HFF-Myc (cell line): Measurements from ENCODE around the gene ABCC3.

ENCODE experiments used
- DNase-seq: peaks from one replicate; pipeline ENCODE4 v3.0.0-alpha.2; 2011; ENCODE audit warnings: low read depth; ENCODE audit errors: extremely low read depth
- H3K4me3 ChIP-seq: replicated peaks from 2 replicates; pipeline ENCODE4 v1.5.1; 2011; ENCODE audit warnings: low read depth, mild to moderate bottlenecking, control low read depth, low read length
- TF ChIP-seq, protein P1 (sequence below): IDR thresholded peaks from 2 replicates; pipeline ENCODE4 v1.5.1; 2012; ENCODE audit warnings: mild to moderate bottlenecking, low read depth, low read length, control low read depth; ENCODE audit errors: missing control alignments

The ABCC3 gene

DNA sequence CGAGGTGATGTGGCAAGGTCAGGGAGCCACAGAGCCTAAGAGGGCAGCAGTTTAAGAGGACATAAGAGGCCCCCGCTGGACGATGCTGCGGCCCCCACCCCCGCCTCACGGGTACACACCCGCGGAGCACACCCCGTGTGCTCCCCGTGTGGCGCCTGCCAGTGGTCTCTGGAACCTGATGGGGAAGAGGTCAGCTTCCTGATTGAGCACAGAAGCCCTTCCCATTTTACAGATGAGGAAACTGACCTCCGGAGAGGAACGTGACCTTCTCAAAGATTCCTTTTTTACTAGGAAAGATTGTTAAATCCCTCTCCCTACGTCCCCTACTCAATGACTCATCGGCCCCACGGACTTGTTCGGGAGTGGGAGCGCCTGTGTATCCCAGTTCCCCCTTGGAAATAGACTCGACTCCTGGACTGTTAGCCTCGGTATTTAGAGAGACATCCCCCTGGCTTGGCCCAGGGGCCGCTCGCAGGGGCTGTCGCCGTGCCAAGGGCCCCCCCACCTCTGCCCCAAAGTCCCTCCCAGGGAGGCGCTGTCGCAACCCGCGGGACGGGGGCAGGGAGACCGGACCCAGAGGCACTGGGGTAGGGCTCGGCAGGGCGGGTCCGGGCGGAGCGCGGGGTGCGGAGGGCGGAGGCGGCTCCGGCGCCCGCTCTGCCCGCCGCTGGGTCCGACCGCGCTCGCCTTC is at the start of gene ABCC3:
Gene ABCC3, plus strand, starts transcription at position 658 of the 691 bp plus-strand sequence. CDS start 56 bp downstream, outside the sequence.
- TF ChIP-seq, protein P1, sequence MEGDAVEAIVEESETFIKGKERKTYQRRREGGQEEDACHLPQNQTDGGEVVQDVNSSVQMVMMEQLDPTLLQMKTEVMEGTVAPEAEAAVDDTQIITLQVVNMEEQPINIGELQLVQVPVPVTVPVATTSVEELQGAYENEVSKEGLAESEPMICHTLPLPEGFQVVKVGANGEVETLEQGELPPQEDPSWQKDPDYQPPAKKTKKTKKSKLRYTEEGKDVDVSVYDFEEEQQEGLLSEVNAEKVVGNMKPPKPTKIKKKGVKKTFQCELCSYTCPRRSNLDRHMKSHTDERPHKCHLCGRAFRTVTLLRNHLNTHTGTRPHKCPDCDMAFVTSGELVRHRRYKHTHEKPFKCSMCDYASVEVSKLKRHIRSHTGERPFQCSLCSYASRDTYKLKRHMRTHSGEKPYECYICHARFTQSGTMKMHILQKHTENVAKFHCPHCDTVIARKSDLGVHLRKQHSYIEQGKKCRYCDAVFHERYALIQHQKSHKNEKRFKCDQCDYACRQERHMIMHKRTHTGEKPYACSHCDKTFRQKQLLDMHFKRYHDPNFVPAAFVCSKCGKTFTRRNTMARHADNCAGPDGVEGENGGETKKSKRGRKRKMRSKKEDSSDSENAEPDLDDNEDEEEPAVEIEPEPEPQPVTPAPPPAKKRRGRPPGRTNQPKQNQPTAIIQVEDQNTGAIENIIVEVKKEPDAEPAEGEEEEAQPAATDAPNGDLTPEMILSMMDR, result no peak
- no peak for DNase-seq
- H3K4me3 ChIP-seq, result peak within 1 kb of the TSS; percentile 42

- TF ChIP-seq, protein P1, result no peak
- no peak overlapping the region for H3K4me3 ChIP-seq
- DNase-seq, result no peak
Measured at GRCh38 chr17:50585346-50585745, 49.3 kb upstream of the ABCC3 start.

DNA sequence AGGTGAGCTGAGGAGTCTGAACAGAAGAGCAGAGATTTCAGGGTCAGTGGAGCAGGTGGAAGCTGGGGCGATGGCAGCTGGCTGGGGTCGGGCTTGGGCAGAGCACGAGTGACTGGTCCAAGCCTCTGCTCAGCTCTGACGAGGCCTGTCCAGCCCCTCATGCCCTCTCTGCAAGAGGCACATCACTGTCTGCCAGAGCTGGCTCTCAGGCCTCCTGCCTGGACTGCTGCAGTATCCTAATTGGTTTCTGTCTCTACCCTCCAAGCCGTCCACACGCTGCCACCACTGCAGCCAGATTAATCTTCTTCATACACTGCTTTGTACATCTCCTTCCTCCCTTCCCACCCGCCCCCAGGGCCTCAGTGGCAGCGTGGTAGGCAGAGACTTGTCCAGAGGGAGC is 48.8 kb upstream of the ABCC3 start:
- TF ChIP-seq, protein P1, result no peak
- DNase-seq, result no peak
- H3K4me3 ChIP-seq, result no peak overlapping the region

DNA sequence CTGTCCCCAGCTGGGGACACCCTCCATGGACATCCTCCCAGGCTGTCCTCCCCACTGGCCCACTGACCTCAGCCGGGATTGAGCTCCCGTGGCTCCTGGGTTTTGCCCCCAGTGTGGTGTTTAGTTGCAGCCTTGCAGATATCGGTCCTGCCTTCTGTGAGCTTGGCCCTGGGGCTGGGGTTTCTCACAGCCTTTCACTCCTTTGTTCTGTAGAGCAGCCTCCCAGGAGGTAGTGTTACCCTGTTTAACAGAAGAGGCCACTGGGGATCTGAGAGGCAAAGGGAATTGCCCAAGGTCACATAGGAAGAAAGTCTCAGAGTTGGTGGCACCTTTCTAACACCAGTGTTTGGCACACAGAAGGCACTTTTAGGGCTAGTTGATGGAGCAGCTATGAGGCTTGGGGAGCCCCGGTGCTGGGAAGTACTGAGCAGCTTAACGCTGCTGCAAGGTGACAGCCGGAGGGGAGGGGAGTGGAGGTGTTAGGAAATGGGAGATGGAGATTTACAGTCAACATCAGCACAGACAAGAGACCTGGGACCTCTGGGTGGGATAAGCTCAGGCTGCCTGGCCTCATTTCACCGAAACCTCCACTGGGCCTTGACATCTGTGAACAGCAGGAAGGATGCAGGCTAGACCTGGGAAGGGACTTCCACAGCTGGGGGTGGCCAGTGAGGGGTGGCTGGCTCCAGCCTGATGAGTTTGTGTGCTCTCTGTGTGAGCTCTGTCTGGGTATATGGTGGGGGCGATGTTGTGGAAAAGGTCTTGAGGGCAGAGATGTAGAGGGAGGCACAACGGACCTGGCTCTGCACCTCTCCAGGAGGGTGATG is 48.0 kb upstream of the ABCC3 start:
- no peak overlapping the region for H3K4me3 ChIP-seq
- TF ChIP-seq, protein P1, result no peak
- DNase-seq, result no peak

DNA sequence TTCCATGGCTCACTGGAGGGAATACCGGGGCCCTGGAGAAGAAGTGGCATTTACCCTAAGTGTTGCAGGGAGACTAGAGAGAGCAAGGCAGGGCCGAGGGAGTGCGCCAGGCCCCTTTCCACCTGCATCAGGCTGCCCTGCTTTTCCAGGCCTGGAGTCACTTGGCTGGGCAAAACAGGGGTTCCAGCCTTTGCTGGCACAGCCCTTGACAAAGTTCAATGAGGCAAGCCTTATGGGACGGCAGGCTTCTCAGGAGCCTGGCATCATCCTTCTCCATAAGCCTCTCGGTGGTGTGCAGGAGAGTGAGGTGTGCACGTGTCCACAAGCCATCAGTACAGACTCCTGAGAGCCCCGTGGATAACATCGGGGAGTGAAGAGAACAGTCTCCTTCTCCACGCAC is 47.1 kb upstream of the ABCC3 start:
- DNase-seq, result no peak
- TF ChIP-seq, protein P1, result no peak
- no peak overlapping the region for H3K4me3 ChIP-seq

DNA sequence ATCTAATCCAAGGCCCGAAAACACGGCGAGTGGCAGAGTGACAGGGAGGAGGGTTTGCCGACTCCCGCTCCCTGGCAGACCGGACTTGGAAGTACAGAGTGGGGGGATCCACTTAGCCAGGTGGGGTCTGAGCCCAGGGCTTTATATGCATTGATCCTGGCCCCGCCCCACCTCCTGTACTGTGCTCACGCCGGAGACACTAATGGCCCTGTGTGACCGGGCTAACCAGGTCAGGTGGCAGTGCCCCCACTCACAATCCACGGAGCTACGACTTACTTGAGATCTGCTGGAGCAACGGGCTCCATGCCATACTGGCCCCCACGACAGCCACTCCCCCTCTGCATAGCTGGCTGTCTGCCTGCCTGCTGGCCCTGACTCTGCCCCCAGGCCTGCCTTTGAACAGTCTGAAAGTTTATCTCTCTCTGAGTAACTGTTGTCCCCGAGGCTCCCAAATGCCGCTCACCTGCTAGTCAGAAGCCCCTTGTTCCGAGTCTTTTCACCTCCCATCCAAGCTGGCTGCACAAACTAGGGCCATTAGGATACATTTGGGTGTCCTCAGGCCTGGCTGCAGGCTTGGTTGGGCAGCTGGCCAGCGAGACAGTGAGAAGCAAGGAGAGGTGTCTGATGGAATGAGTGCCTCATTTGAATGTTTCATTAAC is 46.2 kb upstream of the ABCC3 start:
- TF ChIP-seq, protein P1, result no peak
- no peak for DNase-seq
- H3K4me3 ChIP-seq, result no peak overlapping the region
